ENCODE results near the gene ATRNL1. TPM values are rescaled to one million over a fixed set of nuclear protein-coding genes. Genes with fewer than 3 reads are reported as not detected.

Gene ATRNL1
- total RNA-seq, 4 donors from 2014 or later: 3.5 to 27.2 (median 4.1) TPM

DNA sequence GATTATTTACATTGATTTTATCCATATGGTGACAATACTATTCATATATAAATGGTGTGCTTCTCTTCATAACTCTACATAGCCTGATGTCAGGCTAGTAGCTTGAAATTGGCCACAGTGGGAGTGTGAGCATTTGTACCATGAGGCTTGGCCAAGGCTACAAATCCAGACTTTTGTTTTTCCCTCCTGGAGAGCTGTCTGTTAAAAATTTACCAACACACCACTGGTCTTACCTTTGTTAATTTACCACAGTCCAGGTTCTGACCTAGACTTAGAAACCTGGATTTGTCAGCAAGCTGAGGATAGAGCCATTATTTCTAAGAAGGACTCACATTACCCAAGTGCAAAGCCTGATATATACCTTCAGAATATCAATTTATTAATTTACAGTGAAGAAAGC lies 45.5 kb upstream of the ATRNL1 start:
- Histone ChIP-seq H3K36me3 (no peaks in the 10 kb centered on the region), H3K27me3 (no peaks in the 10 kb centered on the region), H3K9me3 (no peaks in the 10 kb centered on the region), H3K4me1 (no peaks in the 10 kb centered on the region), H3K4me3 (no peak overlapping the region), H3K27ac (no peak overlapping the region)
- DNase-seq: no peak
- TF ChIP-seq POLR2A (IDR thresholded peaks at IDR 0.05): no peak
- TF ChIP-seq, protein P1, sequence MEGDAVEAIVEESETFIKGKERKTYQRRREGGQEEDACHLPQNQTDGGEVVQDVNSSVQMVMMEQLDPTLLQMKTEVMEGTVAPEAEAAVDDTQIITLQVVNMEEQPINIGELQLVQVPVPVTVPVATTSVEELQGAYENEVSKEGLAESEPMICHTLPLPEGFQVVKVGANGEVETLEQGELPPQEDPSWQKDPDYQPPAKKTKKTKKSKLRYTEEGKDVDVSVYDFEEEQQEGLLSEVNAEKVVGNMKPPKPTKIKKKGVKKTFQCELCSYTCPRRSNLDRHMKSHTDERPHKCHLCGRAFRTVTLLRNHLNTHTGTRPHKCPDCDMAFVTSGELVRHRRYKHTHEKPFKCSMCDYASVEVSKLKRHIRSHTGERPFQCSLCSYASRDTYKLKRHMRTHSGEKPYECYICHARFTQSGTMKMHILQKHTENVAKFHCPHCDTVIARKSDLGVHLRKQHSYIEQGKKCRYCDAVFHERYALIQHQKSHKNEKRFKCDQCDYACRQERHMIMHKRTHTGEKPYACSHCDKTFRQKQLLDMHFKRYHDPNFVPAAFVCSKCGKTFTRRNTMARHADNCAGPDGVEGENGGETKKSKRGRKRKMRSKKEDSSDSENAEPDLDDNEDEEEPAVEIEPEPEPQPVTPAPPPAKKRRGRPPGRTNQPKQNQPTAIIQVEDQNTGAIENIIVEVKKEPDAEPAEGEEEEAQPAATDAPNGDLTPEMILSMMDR (IDR thresholded peaks at IDR 0.05): no peak

- H3K27me3 ChIP-seq: no peaks in the 10 kb centered on the region
- TF ChIP-seq, protein P1 (IDR thresholded peaks at IDR 0.05): no peak
- no peak for TF ChIP-seq POLR2A (IDR thresholded peaks at IDR 0.05)
- H3K4me3 ChIP-seq: no peak overlapping the region
- H3K9me3 ChIP-seq: no peaks in the 10 kb centered on the region
- H3K4me1 ChIP-seq: no peaks in the 10 kb centered on the region
- no peaks in the 10 kb centered on the region for H3K36me3 ChIP-seq
- no peak overlapping the region for H3K27ac ChIP-seq
- no peak for DNase-seq
These were observed 43.8 kb upstream of the ATRNL1 start for GRCh38 chr10:115049318-115049717.

DNA sequence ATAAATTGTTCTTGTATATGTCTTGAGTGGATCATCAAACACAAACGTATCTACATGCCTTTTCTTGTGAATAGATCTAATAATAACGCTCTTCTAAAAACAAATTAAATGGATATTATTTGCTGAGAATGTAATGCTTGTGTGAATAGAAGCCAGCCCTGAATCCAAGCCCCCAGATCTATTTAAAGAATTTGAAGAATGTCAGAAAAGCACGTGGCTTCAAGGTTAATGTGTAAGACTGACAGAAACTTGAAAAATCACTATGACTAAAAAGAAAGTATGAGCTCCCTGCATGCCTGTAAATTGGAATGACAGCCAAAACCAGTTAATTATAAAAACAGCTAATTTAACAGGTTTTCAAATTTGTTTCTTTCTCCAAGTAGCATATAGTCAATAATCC lies 43.2 kb upstream of the ATRNL1 start:
- H3K27me3 ChIP-seq: no peaks in the 10 kb centered on the region

DNA sequence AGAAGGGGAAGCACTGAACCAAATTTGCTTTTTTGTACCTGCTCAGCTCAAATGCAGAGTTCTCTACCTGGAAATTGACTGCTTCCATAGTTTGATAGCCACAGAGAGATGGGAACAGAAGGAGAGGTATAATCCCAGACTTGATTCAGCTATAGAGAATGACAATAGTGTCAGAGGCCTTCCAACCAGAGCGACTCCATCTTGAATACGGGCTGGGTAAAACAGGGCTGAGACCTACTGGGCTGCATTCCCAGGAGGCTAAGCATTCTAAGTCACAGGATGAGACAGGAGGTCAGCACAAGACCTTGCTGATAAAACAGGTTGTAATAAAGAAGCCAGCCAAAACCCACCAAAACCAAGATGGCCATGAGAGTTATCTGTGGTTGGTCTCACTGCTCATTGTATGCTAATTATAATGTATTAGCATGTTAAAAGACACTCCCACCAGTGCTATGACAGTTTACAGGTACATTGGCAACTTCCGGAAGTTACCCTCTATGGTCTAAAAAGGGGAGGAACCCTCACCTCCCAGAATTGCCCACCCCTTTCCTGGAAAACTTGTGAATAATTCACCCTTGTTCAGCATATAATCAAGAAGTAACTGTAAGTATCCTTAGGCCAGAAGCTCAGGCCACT lies 42.7 kb upstream of the ATRNL1 start:
- H3K4me1 ChIP-seq: no peaks in the 10 kb centered on the region
- no peak for DNase-seq
- no peaks in the 10 kb centered on the region for H3K36me3 ChIP-seq
- H3K27ac ChIP-seq: no peak overlapping the region
- TF ChIP-seq, protein P1 (IDR thresholded peaks at IDR 0.05): no peak
- TF ChIP-seq POLR2A (IDR thresholded peaks at IDR 0.05): no peak
- no peak overlapping the region for H3K4me3 ChIP-seq
- H3K9me3 ChIP-seq: no peaks in the 10 kb centered on the region
- no peaks in the 10 kb centered on the region for H3K27me3 ChIP-seq

More for the DNA sequence above, 43.2 kb upstream of the ATRNL1 start:
- Histone ChIP-seq H3K4me3 (no peak overlapping the region), H3K36me3 (no peaks in the 10 kb centered on the region), H3K4me1 (no peaks in the 10 kb centered on the region), H3K27ac (no peak overlapping the region), H3K9me3 (no peaks in the 10 kb centered on the region)
- no peak for DNase-seq
- no peak for TF ChIP-seq POLR2A (IDR thresholded peaks at IDR 0.05)
- TF ChIP-seq, protein P1 (IDR thresholded peaks at IDR 0.05): no peak

- no peak for TF ChIP-seq POLR2A (IDR thresholded peaks at IDR 0.05)
- TF ChIP-seq, protein P1 (IDR thresholded peaks at IDR 0.05): no peak
These were observed 41.9 kb upstream of the ATRNL1 start for GRCh38 chr10:115051216-115051615.

GRCh38 chr10:115052226-115052625 lies 40.9 kb upstream of the ATRNL1 start:
- no peak for DNase-seq
- Histone ChIP-seq H3K9me3 (no peaks in the 10 kb centered on the region), H3K4me3 (no peak overlapping the region), H3K4me1 (no peaks in the 10 kb centered on the region), H3K36me3 (no peaks in the 10 kb centered on the region), H3K27me3 (no peaks in the 10 kb centered on the region), H3K27ac (no peak overlapping the region)
- TF ChIP-seq, protein P1 (IDR thresholded peaks at IDR 0.05): no peak
- TF ChIP-seq POLR2A (IDR thresholded peaks at IDR 0.05): no peak

More at GRCh38 chr10:115051216-115051615, 41.9 kb upstream of the ATRNL1 start:
- no peaks in the 10 kb centered on the region for H3K9me3 ChIP-seq
- H3K4me1 ChIP-seq: no peaks in the 10 kb centered on the region
- no peak for DNase-seq
- no peaks in the 10 kb centered on the region for H3K36me3 ChIP-seq
- no peak overlapping the region for H3K27ac ChIP-seq
- no peak overlapping the region for H3K4me3 ChIP-seq
- no peaks in the 10 kb centered on the region for H3K27me3 ChIP-seq

Measured in Peyer's patch (tissue), 4 donors.